DND-41 (cell line): Measurements from ENCODE around the gene NUP210L.

Experiments
- EZH2 ChIP-seq: IDR thresholded peaks from 3 replicates; pipeline ENCODE4 v1.6.1; 2012; ENCODE audit warnings: borderline replicate concordance, low read depth, mild to moderate bottlenecking, moderate library complexity, low read length, inconsistent platforms; ENCODE audit not compliant: severe bottlenecking
- TF ChIP-seq, protein P1 (sequence below): IDR thresholded peaks from 2 replicates; pipeline ENCODE4 v1.5.1; 2012; ENCODE audit warnings: borderline replicate concordance, low read length, moderate library complexity, mild to moderate bottlenecking; ENCODE audit not compliant: poor library complexity, severe bottlenecking; ENCODE audit errors: extremely low read depth

DNA sequence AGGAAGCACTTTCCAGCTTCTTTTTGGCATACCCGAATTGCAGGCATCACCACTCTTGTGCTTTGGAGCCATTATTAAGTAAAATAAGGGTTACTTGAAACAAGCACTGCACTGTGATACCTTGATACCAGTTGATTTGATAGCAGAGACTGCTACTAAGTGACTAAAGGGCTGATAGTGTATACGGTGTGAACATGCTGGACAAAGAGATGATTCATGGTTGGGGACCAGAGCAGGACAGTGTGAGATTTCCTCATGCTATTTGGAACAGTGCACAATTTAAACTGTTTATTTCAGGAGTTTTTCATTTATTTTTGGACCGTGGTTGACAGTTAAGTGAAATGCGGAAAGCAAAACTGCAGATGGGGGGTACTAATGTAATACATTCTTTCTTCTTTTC is 154.5 kb downstream of the NUP210L start:
- TF ChIP-seq, protein P1, sequence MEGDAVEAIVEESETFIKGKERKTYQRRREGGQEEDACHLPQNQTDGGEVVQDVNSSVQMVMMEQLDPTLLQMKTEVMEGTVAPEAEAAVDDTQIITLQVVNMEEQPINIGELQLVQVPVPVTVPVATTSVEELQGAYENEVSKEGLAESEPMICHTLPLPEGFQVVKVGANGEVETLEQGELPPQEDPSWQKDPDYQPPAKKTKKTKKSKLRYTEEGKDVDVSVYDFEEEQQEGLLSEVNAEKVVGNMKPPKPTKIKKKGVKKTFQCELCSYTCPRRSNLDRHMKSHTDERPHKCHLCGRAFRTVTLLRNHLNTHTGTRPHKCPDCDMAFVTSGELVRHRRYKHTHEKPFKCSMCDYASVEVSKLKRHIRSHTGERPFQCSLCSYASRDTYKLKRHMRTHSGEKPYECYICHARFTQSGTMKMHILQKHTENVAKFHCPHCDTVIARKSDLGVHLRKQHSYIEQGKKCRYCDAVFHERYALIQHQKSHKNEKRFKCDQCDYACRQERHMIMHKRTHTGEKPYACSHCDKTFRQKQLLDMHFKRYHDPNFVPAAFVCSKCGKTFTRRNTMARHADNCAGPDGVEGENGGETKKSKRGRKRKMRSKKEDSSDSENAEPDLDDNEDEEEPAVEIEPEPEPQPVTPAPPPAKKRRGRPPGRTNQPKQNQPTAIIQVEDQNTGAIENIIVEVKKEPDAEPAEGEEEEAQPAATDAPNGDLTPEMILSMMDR = no peak
- no peak for TF ChIP-seq EZH2
